K562 (cell line): ENCODE data around the gene PABPC1L. TPM values are rescaled to one million over a fixed set of nuclear protein-coding genes. Genes with fewer than 3 reads are reported as not detected.

ENCODE experiments used
- BDP1 ChIP-seq: IDR thresholded peaks from 3 replicates; pipeline ENCODE4 v1.6.1; 2011; ENCODE audit not compliant: insufficient read length, insufficient read depth
- CREBBP ChIP-seq: IDR thresholded peaks from one replicate; pipeline ENCODE4 v1.6.1; 2012; ENCODE audit warnings: low read depth, mild to moderate bottlenecking, control low read depth, inconsistent platforms, low read length
- GATAD2A ChIP-seq: fragments of 450-650 bp; IDR thresholded peaks from 2 replicates; pipeline ENCODE4 v1.6.1; 2017
- HCFC1 ChIP-seq: IDR thresholded peaks from 2 replicates; pipeline ENCODE4 v1.6.1; 2012; ENCODE audit warnings: low read depth, low read length, improper control_type of control experiment
- IRF9 ChIP-seq: fragments of 450-650 bp; IDR thresholded peaks from 2 replicates; pipeline ENCODE4 v1.6.1; 2016; ENCODE audit warnings: missing biosample characterization, missing genetic modification characterization
- MED1 ChIP-seq: sonication (generic); formaldehyde crosslinking; IDR thresholded peaks from 2 replicates; pipeline ENCODE4 v1.8.1; 2023; ENCODE audit warnings: missing genetic modification reagents, borderline replicate concordance
- MTA1 ChIP-seq: fragments of 450-650 bp; IDR thresholded peaks from 2 replicates; pipeline ENCODE4 v1.6.1; 2017; ENCODE audit warnings: borderline replicate concordance
- NFRKB ChIP-seq: fragments of 450-650 bp; IDR thresholded peaks from 2 replicates; pipeline ENCODE4 v1.6.1; 2016; ENCODE audit warnings: low read depth
- OTX1 ChIP-seq: fragments of 450-650 bp; formaldehyde crosslinking; IDR thresholded peaks from 2 replicates; pipeline ENCODE4 v1.4.0; 2022; ENCODE audit warnings: mild to moderate bottlenecking
- POLR2A ChIP-seq: fragments of 450-650 bp; conservative IDR thresholded peaks from 2 replicates; pipeline ENCODE4 v1.6.1; 2016
- RAD51 ChIP-seq: fragments of 450-650 bp; IDR thresholded peaks from 2 replicates; pipeline ENCODE4 v1.7.1; 2016; ENCODE audit warnings: low read depth, mild to moderate bottlenecking, borderline replicate concordance
- TCF7 ChIP-seq: sonication (generic); IDR thresholded peaks from 2 replicates; pipeline ENCODE4 v1.6.1; 2016; ENCODE audit warnings: antibody characterized with exemption, borderline replicate concordance
- ZBTB5 ChIP-seq: fragments of 450-650 bp; IDR thresholded peaks from 2 replicates; pipeline ENCODE4 v1.6.1; 2017; ENCODE audit warnings: antibody characterized with exemption
- ZNF239 ChIP-seq: fragments of 250-450 bp; sonication (Bioruptor Pico); IDR thresholded peaks from 2 replicates; pipeline ENCODE4 v1.4.0; 2020; ENCODE audit warnings: mild to moderate bottlenecking
- ZNF551 ChIP-seq: fragments of 250-450 bp; sonication (Bioruptor Pico); IDR thresholded peaks from 2 replicates; pipeline ENCODE4 v1.5.0; 2021; ENCODE audit warnings: mild to moderate bottlenecking, moderate library complexity
- ZNF584 ChIP-seq: fragments of 200-800 bp; sonication (Bioruptor generic); IDR thresholded peaks from 2 replicates; pipeline ENCODE4 v1.6.1; 2016; ENCODE audit warnings: low read depth, mild to moderate bottlenecking, missing genetic modification characterization, missing compliant biosample characterization
- polyA plus RNA-seq, 8 experiments: library from polyadenylated mRNA; depleted of rRNA in 4 of 8; stranded (reverse) in 5 of 8; unstranded in 3 of 8; fragments of >200 nt; fragmentation: Nextera tagmentation in 2 of 8; fragmentation: Illumina TruSeq in 1 of 8; extraction: Ambion mirVana in 2 of 8; extraction: Trizol in 1 of 8; gene quantifications; 2 replicates each; pipeline versions ENCODE4 v1.2.1 to v1.2.3, GENCODE V29; 2011 to 2014; ENCODE audit warnings: inconsistent platforms in 1 of 8, missing spikeins in 1 of 8
- total RNA-seq, 7 experiments: library from RNA; depleted of rRNA in 6 of 7; stranded (reverse); fragments of >200 nt in 6 of 7; fragmentation: Illumina TruSeq in 2 of 7; extraction: Trizol in 2 of 7; gene quantifications; 2 replicates each; pipeline versions ENCODE4 v1.2.1 to v1.2.3, GENCODE V29; 2011 to 2021; ENCODE audit warnings: low replicate concordance in 1 of 7
- TF ChIP-seq, protein P1 (sequence below): fragments of 450-650 bp; IDR thresholded peaks from 2 replicates; pipeline ENCODE4 v1.6.1; 2018; ENCODE audit not compliant: partially characterized antibody

Gene PABPC1L
- total and polyA plus RNA-seq, 9 of the 15 experiments (the other 6 are each of a cell fraction or from before 2014, with no cell fraction given) = 6.0 to 90.3 (median 15.8) TPM

DNA sequence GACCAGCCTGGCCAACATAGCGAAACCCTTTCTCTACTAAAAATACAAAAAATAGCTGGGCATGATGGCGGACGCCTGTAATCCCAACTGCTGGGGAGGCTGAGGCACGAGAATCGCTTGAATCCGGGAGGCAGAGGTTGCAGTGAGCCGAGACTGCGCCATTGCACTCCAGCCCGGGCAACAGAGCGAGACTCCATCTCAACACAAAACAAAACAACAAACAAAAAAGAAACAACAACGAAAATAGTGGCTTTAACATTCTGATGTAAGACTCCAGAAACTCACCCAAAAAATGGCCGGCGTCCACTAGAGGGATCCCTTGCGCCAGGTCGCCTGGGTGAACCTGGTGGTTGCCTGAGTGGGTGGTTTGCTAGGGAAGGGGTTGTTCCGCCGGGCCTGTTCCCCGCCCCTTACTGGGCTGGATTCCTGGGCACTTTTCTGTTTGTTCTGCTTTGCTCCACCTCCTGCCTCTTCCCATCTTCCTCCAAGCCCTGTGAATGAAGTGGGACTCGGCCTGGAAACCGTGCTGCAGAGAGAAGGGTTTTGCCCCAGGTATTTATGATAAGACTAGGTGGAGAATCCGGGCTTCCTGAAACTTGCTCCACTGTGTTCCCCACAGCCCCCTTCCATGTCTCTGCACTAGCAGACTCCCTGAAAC is 1.5 kb downstream of the PABPC1L start (continued):
- TF ChIP-seq, protein P1, sequence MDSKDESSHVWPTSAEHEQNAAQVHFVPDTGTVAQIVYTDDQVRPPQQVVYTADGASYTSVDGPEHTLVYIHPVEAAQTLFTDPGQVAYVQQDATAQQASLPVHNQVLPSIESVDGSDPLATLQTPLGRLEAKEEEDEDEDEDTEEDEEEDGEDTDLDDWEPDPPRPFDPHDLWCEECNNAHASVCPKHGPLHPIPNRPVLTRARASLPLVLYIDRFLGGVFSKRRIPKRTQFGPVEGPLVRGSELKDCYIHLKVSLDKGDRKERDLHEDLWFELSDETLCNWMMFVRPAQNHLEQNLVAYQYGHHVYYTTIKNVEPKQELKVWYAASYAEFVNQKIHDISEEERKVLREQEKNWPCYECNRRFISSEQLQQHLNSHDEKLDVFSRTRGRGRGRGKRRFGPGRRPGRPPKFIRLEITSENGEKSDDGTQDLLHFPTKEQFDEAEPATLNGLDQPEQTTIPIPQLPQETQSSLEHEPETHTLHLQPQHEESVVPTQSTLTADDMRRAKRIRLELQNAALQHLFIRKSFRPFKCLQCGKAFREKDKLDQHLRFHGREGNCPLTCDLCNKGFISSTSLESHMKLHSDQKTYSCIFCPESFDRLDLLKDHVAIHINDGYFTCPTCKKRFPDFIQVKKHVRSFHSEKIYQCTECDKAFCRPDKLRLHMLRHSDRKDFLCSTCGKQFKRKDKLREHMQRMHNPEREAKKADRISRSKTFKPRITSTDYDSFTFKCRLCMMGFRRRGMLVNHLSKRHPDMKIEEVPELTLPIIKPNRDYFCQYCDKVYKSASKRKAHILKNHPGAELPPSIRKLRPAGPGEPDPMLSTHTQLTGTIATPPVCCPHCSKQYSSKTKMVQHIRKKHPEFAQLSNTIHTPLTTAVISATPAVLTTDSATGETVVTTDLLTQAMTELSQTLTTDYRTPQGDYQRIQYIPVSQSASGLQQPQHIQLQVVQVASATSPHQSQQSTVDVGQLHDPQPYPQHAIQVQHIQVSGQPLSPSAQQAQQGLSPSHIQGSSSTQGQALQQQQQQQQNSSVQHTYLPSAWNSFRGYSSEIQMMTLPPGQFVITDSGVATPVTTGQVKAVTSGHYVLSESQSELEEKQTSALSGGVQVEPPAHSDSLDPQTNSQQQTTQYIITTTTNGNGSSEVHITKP = no peak
- no peak for TF ChIP-seq CREBBP
- no peak for TF ChIP-seq ZNF584 (CRISPR knock-in tag)
- TF ChIP-seq ZNF239 (CRISPR knock-in tag) = no peak
- TF ChIP-seq RAD51 = no peak
- no peak for TF ChIP-seq ZNF551 (CRISPR knock-in tag)
- no peak for TF ChIP-seq MED1 (CRISPR knock-in tag)
- peak; percentile 33; the same call in 1 of the 2 replicates for TF ChIP-seq HCFC1
- TF ChIP-seq NFRKB = peak; percentile 96
- peak; percentile 13; the same call in 1 of the 2 replicates for TF ChIP-seq OTX1 (CRISPR knock-in tag)
- TF ChIP-seq POLR2A = peak; percentile 53
- TF ChIP-seq BDP1 = no peak
- no peak for TF ChIP-seq ZBTB5
- TF ChIP-seq TCF7 = no peak
- no peak for TF ChIP-seq GATAD2A
- TF ChIP-seq MTA1 = peak; percentile 29; the same call in 1 of the 2 replicates
- TF ChIP-seq IRF9 (tag) = peak; percentile 75
